OCI-LY3 (cell line): ENCODE data around the gene DOCK6.

Source experiments
- H2AFZ ChIP-seq: fragments of 200-600, 300-600 bp; shearing (Covaris generic); 2 replicates; pipeline ENCODE4 v1.6.0; 2014; ENCODE audit warnings: antibody characterized with exemption, low read depth, low read length
- H3K27ac ChIP-seq: fragments of 200-600, 300-600 bp; sonication (generic); 2 replicates; pipeline ENCODE4 v1.5.1; 2014; ENCODE audit warnings: mild to moderate bottlenecking, low read length, moderate library complexity, mixed read lengths
- H3K27me3 ChIP-seq: fragments of 200-600, 300-600 bp; sonication (generic); 2 replicates; pipeline ENCODE4 v1.6.1; 2014; ENCODE audit warnings: low read depth, low read length, mixed read lengths
- H3K36me3 ChIP-seq: fragments of 200-600, 300-600 bp; sonication (generic); replicated peaks from 2 replicates; pipeline ENCODE3; 2014; ENCODE audit warnings: low read depth, low read length, mixed read lengths
- H3K4me1 ChIP-seq: fragments of 300-600, 200-600 bp; sonication (generic); 2 replicates; pipeline ENCODE4 v1.6.1; 2014; ENCODE audit warnings: low read length, mixed read lengths
- H3K4me2 ChIP-seq: fragments of 200-600, 300-600 bp; sonication (generic); 2 replicates; pipeline ENCODE4 v1.6.1; 2014; ENCODE audit warnings: low read length, mixed read lengths
- H3K4me3 ChIP-seq: fragments of 300-600, 200-600 bp; sonication (generic); 2 replicates; pipeline ENCODE4 v1.5.1; 2014; ENCODE audit warnings: antibody characterized with exemption, mild to moderate bottlenecking, low read length, moderate library complexity
- H3K79me2 ChIP-seq: fragments of 300-600, 200-600 bp; shearing (Covaris generic); 2 replicates; pipeline ENCODE4 v1.6.1; 2014; ENCODE audit warnings: mild to moderate bottlenecking, low read length, mixed read lengths
- H3K9ac ChIP-seq: fragments of 300-600, 200-600 bp; shearing (Covaris generic); 2 replicates; pipeline ENCODE4 v1.6.0; 2014; ENCODE audit warnings: mild to moderate bottlenecking, low read length, moderate library complexity
- H3K9me3 ChIP-seq: fragments of 200-600, 300-600 bp; shearing (Covaris generic); 2 replicates; pipeline ENCODE4 v1.6.1; 2014; ENCODE audit warnings: low read length, mixed read lengths; ENCODE audit not compliant: insufficient read depth
- H4K20me1 ChIP-seq: fragments of 200-600, 300-600 bp; sonication (generic); 2 replicates; pipeline ENCODE4 v1.6.1; 2016; ENCODE audit warnings: low read length, mixed read lengths; ENCODE audit not compliant: insufficient read depth
- EZH2phosphoT487 ChIP-seq: fragments of 200-600 bp; shearing (Covaris generic); IDR thresholded peaks from 2 replicates; pipeline ENCODE4 v1.6.1; 2018; ENCODE audit warnings: antibody characterized with exemption, mixed run types, low read depth
- TF ChIP-seq, protein P1 (sequence below): fragments of 200-600, 300-600 bp; sonication (generic); IDR thresholded peaks from 2 replicates; pipeline ENCODE4 v1.5.1; 2014; ENCODE audit warnings: antibody characterized with exemption, low read length, low read depth

DOCK6 gene

DNA sequence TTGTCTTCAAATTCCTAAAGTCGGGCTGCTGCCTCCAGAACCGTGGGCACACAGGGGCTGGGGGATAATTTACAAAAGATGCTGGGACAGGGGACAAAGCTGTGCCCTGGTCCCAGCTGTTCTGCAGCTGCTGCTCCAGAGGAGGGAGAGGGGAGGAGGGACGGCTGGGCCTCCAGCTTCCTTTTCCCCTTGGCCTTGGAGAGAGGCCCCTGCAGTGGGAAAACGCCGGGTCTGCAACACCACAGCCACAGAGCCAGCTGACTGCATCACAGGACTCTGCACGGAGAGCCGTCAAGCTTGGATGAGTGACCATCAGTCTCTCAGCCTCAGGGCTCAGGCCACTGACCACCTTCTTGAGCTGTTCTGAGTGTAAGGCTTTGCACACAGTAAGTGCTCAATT, 6.1 kb downstream of the DOCK6 start:
- TF ChIP-seq EZH2phosphoT487 = no peak
- TF ChIP-seq, protein P1, sequence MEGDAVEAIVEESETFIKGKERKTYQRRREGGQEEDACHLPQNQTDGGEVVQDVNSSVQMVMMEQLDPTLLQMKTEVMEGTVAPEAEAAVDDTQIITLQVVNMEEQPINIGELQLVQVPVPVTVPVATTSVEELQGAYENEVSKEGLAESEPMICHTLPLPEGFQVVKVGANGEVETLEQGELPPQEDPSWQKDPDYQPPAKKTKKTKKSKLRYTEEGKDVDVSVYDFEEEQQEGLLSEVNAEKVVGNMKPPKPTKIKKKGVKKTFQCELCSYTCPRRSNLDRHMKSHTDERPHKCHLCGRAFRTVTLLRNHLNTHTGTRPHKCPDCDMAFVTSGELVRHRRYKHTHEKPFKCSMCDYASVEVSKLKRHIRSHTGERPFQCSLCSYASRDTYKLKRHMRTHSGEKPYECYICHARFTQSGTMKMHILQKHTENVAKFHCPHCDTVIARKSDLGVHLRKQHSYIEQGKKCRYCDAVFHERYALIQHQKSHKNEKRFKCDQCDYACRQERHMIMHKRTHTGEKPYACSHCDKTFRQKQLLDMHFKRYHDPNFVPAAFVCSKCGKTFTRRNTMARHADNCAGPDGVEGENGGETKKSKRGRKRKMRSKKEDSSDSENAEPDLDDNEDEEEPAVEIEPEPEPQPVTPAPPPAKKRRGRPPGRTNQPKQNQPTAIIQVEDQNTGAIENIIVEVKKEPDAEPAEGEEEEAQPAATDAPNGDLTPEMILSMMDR = no peak
- H2AFZ ChIP-seq = no peak overlapping the region
- H3K36me3 ChIP-seq = peaks cover 2% of the 10 kb centered on the region
- no peak overlapping the region for H3K9ac ChIP-seq
- H3K4me1 ChIP-seq = no peaks in the 10 kb centered on the region
- no peak overlapping the region for H3K4me2 ChIP-seq
- H3K9me3 ChIP-seq = no peaks in the 10 kb centered on the region
- H4K20me1 ChIP-seq = no peaks in the 10 kb centered on the region
- no peaks in the 10 kb centered on the region for H3K27me3 ChIP-seq
- H3K79me2 ChIP-seq = no peaks in the 10 kb centered on the region
- H3K27ac ChIP-seq = no peak overlapping the region
- H3K4me3 ChIP-seq = no peak overlapping the region

DNA sequence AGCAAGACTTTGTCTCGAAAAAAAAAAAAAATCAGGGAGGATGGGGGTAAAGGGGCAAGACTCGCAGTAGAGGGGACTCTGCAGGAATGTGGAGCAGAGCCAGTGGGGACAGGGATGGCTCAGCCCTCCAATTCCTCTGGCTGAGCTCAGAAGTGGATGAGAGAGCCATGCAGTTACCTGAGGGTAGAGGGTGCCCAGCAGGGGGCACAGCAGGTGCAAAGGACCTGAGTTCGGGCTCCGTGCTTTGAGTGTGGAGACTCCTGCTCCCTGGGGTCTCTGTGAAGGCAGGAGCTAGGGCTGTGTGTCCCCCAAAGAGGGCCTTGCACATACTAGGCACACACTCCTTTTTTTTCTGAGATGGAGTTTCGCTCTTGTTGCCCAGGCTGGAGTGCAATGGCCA, 7.7 kb downstream of the DOCK6 start:
- Histone ChIP-seq H3K4me1 (no peaks in the 10 kb centered on the region), H3K4me2 (no peak overlapping the region), H3K27me3 (no peaks in the 10 kb centered on the region), H4K20me1 (no peaks in the 10 kb centered on the region), H3K9ac (no peak overlapping the region), H2AFZ (no peak overlapping the region), H3K27ac (no peak overlapping the region), H3K4me3 (no peak overlapping the region), H3K36me3 (peaks cover 6% of the 10 kb centered on the region), H3K9me3 (no peaks in the 10 kb centered on the region), H3K79me2 (no peaks in the 10 kb centered on the region)
- no peak for TF ChIP-seq EZH2phosphoT487
- TF ChIP-seq, protein P1 = peak; percentile 34; the same call in 1 of the 2 replicates

GRCh38 chr19:11252665-11253355, 9.5 kb downstream of the DOCK6 start:
- Histone ChIP-seq H3K9ac (no peak overlapping the region), H3K27me3 (no peaks in the 10 kb centered on the region), H3K36me3 (peaks cover 10% of the 10 kb centered on the region), H3K4me2 (no peak overlapping the region), H3K79me2 (no peaks in the 10 kb centered on the region), H3K27ac (no peak overlapping the region), H3K9me3 (no peaks in the 10 kb centered on the region), H3K4me3 (no peak overlapping the region), H3K4me1 (no peaks in the 10 kb centered on the region), H2AFZ (no peak overlapping the region), H4K20me1 (no peaks in the 10 kb centered on the region)
- TF ChIP-seq, protein P1 = no peak
- TF ChIP-seq EZH2phosphoT487 = no peak

GRCh38 chr19:11251650-11252314, 10.5 kb downstream of the DOCK6 start:
- Histone ChIP-seq H3K27me3 (no peaks in the 10 kb centered on the region), H3K36me3 (peaks cover 14% of the 10 kb centered on the region), H3K4me2 (no peak overlapping the region), H3K79me2 (no peaks in the 10 kb centered on the region), H3K4me1 (no peaks in the 10 kb centered on the region), H3K4me3 (no peak overlapping the region), H3K9ac (no peak overlapping the region), H3K9me3 (no peaks in the 10 kb centered on the region), H2AFZ (no peak overlapping the region), H3K27ac (no peak overlapping the region), H4K20me1 (no peaks in the 10 kb centered on the region)
- TF ChIP-seq EZH2phosphoT487 = no peak
- TF ChIP-seq, protein P1 = no peak
